Kidney (tissue), 14 donors: ENCODE data around the gene RAB6A. TPM values are rescaled to one million over a fixed set of nuclear protein-coding genes. Genes with fewer than 3 reads are reported as not detected.

Source experiments
- DNase-seq, 5 donors: peaks; one replicate each; pipeline ENCODE4 v3.0.0-alpha.2; 2013 to 2020
- FAIRE-seq: peaks from 2 replicates; lab custom pipeline; 2012; peaks lifted over from hg19 to GRCh38; lab: Jason Lieb, UNC
- H3K27ac ChIP-seq, 2 donors: one replicate each; pipeline ENCODE4 v1.7.0; 2013; ENCODE audit warnings: low read depth in 2 of 2, low read length in 2 of 2, inconsistent platforms in 1 of 2
- H3K27me3 ChIP-seq: one replicate; pipeline ENCODE4 v1.7.1; 2013; ENCODE audit warnings: low read length, inconsistent platforms; ENCODE audit not compliant: control insufficient read depth, insufficient read depth
- H3K36me3 ChIP-seq, 3 donors: one replicate each; pipeline versions ENCODE4 v1.7.0 to v1.7.1; 2013; ENCODE audit warnings: low read length in 3 of 3, control low read depth in 1 of 3, inconsistent platforms in 1 of 3; ENCODE audit not compliant: insufficient read depth in 3 of 3, control insufficient read depth in 2 of 3
- H3K4me1 ChIP-seq, 3 donors: one replicate each; pipeline versions ENCODE4 v1.7.0 to v1.7.1; 2013; ENCODE audit warnings: low read length in 3 of 3, inconsistent platforms in 1 of 3, low read depth in 1 of 3; ENCODE audit not compliant: control insufficient read depth in 2 of 3, insufficient read depth in 2 of 3
- H3K4me3 ChIP-seq, 3 donors: one replicate each; pipeline versions ENCODE4 v1.7.0 to v1.8.1; 2013; ENCODE audit warnings: low read length in 3 of 3, control low read depth in 1 of 3, inconsistent platforms in 1 of 3
- H3K9ac ChIP-seq, 3 donors: one replicate each; pipeline versions ENCODE4 v1.7.0 to v1.7.1; 2013; ENCODE audit warnings: low read length in 3 of 3, control low read depth in 1 of 3, inconsistent platforms in 1 of 3
- H3K9me3 ChIP-seq, 3 donors: one replicate each; pipeline versions ENCODE4 v1.7.0 to v1.7.1; 2013; ENCODE audit warnings: low read length in 3 of 3, control low read depth in 1 of 3, inconsistent platforms in 1 of 3; ENCODE audit not compliant: control insufficient read depth in 2 of 3, insufficient read depth in 1 of 3
- intact Hi-C: fragments of 100-400 bp; cut with DNase I; formaldehyde crosslinking; loops from one replicate; pipeline ENCODE4 v1.11.1; 2022
- polyA plus RNA-seq: library from polyadenylated mRNA; stranded (reverse); fragments of 350-450 nt; fragmentation: Illumina TruSeq; extraction: RNeasy Lipid Tissue Mini Kit (QIAGEN cat#74804); gene quantifications from one replicate; pipeline ENCODE4 v1.2.3, GENCODE V29; 2014; ENCODE audit warnings: low read depth, low replicate concordance; ENCODE audit not compliant: insufficient read depth
- total RNA-seq: library from RNA; stranded (reverse); fragmentation: NEBNext Ultra II Directional; extraction: Animal tissue kit (Norgen Biotek cat#: 25700); gene quantifications from one replicate; pipeline ENCODE4 v1.2.1, GENCODE V29; 2021
- TF ChIP-seq, protein P1 (sequence below): IDR thresholded peaks from 3 replicates; pipeline ENCODE4 v1.5.1; 2012; ENCODE audit warnings: mild to moderate bottlenecking, moderate library complexity, borderline replicate concordance; ENCODE audit not compliant: insufficient read depth; ENCODE audit errors: extremely low read depth
- donor health status: control.
- donor health status: control.
- donor health status: control.
- donor health status: control.
- donor health status: control.
- donor health status: DM: yes; HTN: yes; CAD: no.
- donor health status: Normal renal cell carcinoma (clear cell type).

Gene RAB6A
- total and polyA plus RNA-seq, 2 donors from 2014 or later = 61.0 to 138 TPM

DNA sequence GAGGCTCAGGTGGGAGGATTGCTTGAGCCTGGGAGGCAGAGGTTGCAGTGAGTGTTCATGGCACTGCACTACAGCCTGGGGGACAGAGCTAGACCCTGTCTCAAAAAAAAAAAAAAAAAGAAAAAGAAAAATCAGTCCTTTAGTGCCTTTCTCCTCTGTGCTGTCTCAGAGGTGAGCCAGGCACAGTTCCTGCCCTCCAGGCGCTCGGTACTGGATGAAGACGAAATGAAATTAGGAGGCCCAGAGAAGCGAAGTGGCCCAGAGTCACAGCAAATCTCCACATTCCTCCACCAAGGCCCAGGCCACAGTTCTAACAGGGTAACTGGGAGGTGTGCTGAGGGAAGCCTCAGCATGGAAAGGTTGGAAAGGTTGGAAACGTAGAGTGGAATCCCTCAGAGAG, 109.6 kb downstream of the RAB6A start:
- intact Hi-C loops = loop anchor here (10.0 kb wide), 1 partner anchor 246 kb away; no protein-coding TSS in a partner anchor
- FAIRE-seq = no peak

GRCh38 chr11:73650400-73650799, 110.5 kb downstream of the RAB6A start:
- intact Hi-C loops = loop anchor here (10.0 kb wide), 1 partner anchor 246 kb away; no protein-coding TSS in a partner anchor
- no peak for FAIRE-seq

More for the DNA sequence above, 109.6 kb downstream of the RAB6A start:
- Histone ChIP-seq H3K36me3 (no peaks in the 10 kb centered on the region), H3K27ac (no peak overlapping the region), H3K4me3 (no peak overlapping the region), H3K9ac (no peak overlapping the region), H3K4me1 (peaks cover 0 to 4% (median 0%) of the 10 kb centered on the region in 3 donors), H3K27me3 (no peaks in the 10 kb centered on the region), H3K9me3 (no peaks in the 10 kb centered on the region)
- DNase-seq = no peak
- TF ChIP-seq, protein P1, sequence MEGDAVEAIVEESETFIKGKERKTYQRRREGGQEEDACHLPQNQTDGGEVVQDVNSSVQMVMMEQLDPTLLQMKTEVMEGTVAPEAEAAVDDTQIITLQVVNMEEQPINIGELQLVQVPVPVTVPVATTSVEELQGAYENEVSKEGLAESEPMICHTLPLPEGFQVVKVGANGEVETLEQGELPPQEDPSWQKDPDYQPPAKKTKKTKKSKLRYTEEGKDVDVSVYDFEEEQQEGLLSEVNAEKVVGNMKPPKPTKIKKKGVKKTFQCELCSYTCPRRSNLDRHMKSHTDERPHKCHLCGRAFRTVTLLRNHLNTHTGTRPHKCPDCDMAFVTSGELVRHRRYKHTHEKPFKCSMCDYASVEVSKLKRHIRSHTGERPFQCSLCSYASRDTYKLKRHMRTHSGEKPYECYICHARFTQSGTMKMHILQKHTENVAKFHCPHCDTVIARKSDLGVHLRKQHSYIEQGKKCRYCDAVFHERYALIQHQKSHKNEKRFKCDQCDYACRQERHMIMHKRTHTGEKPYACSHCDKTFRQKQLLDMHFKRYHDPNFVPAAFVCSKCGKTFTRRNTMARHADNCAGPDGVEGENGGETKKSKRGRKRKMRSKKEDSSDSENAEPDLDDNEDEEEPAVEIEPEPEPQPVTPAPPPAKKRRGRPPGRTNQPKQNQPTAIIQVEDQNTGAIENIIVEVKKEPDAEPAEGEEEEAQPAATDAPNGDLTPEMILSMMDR = no peak

GRCh38 chr11:73649206-73649605, 111.7 kb downstream of the RAB6A start:
- Histone ChIP-seq H3K9ac (no peak overlapping the region), H3K27ac (no peak overlapping the region), H3K4me1 (peaks cover 0 to 4% (median 0%) of the 10 kb centered on the region in 3 donors), H3K9me3 (no peaks in the 10 kb centered on the region), H3K36me3 (no peaks in the 10 kb centered on the region), H3K4me3 (no peak overlapping the region), H3K27me3 (peaks cover 3% of the 10 kb centered on the region)
- no peak for DNase-seq
- intact Hi-C loops = no loop called here
- TF ChIP-seq, protein P1 = no peak
- no peak for FAIRE-seq

More at GRCh38 chr11:73650400-73650799, 110.5 kb downstream of the RAB6A start:
- Histone ChIP-seq H3K4me3 (no peak overlapping the region), H3K9me3 (no peaks in the 10 kb centered on the region), H3K9ac (no peak overlapping the region), H3K36me3 (no peaks in the 10 kb centered on the region), H3K27ac (no peak overlapping the region), H3K27me3 (no peaks in the 10 kb centered on the region), H3K4me1 (peaks cover 0 to 4% (median 0%) of the 10 kb centered on the region in 3 donors)
- TF ChIP-seq, protein P1 = no peak
- no peak for DNase-seq

DNA sequence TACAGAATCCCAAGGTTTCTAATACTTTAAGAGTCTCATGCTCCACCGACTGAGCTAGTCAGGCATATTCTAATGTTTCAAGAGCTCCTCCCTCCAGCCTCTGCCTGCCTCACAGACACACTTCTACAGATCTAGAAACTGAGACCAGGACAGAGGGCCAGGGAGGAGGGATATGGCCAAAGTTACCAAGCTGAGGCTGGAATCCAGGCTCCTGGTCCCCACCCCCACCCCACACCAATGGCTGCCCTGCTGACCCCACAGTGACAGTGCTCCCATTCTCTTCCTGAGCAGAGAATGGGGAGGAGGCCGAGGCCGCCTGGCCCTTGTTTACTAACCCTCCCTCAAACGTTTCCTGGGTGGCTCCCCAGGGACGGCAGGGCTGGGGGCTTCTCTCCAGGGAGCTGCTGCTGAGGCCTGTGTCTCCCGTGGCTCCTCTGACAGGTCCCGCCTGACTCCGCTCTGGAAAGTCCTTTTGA, 112.3 kb downstream of the RAB6A start:
- H3K9me3 ChIP-seq = no peaks in the 10 kb centered on the region
- DNase-seq = peak in 2 of 5 donors; percentile 39 to 52

More for the DNA sequence above, 112.3 kb downstream of the RAB6A start:
- no peak for FAIRE-seq
- TF ChIP-seq, protein P1 = no peak
- H3K36me3 ChIP-seq = no peaks in the 10 kb centered on the region
- no peak overlapping the region for H3K4me3 ChIP-seq
- no peak overlapping the region for H3K27ac ChIP-seq
- H3K9ac ChIP-seq = no peak overlapping the region
- H3K4me1 ChIP-seq = peaks cover 0 to 4% (median 0%) of the 10 kb centered on the region in 3 donors
- H3K27me3 ChIP-seq = peaks cover 3% of the 10 kb centered on the region
- intact Hi-C loops = no loop called here
